HL-60 (cell line): Measurements from ENCODE around the gene NDC1.
A peak's percentile ranks its signal among the peaks of the same experiment; 100 is the strongest.

Experiments used
- DNase-seq, 2 experiments: peaks; one replicate each; pipeline ENCODE4 v3.0.0-alpha.2; 2010 to 2020; ENCODE audit warnings: low read depth in 1 of 2, low spot score in 1 of 2
- H3K27ac ChIP-seq: fragments of 250-450 bp; sonication (Bioruptor Pico); replicated peaks from 2 replicates; pipeline ENCODE4 v1.5.1; 2020; ENCODE audit warnings: mild to moderate bottlenecking, moderate library complexity
- H3K27me3 ChIP-seq: fragments of 250-450 bp; sonication (Bioruptor Pico); 2 replicates; pipeline ENCODE4 v1.5.1; 2021; ENCODE audit warnings: mild to moderate bottlenecking, moderate library complexity; ENCODE audit not compliant: insufficient read depth, poor library complexity, severe bottlenecking
- H3K4me3 ChIP-seq: replicated peaks from 2 replicates; pipeline ENCODE4 v1.5.1; 2011; ENCODE audit warnings: mild to moderate bottlenecking, control low read depth, low read length; ENCODE audit not compliant: insufficient read depth
- CTCF ChIP-seq: IDR thresholded peaks from one replicate; pipeline ENCODE4 v1.5.1; 2011; ENCODE audit warnings: low read length, control low read depth, inconsistent platforms; ENCODE audit not compliant: insufficient read depth
- GABPA ChIP-seq: IDR thresholded peaks from 2 replicates; pipeline ENCODE4 v1.6.1; 2012; ENCODE audit warnings: low read depth
- POLR2AphosphoS5 ChIP-seq: IDR thresholded peaks from 2 replicates; pipeline ENCODE4 v1.6.1; 2012; ENCODE audit warnings: low read depth
- REST ChIP-seq: IDR thresholded peaks from 2 replicates; pipeline ENCODE4 v1.6.1; 2012; ENCODE audit warnings: low read depth; ENCODE audit not compliant: insufficient replicate concordance
- SPI1 ChIP-seq: IDR thresholded peaks from 2 replicates; pipeline ENCODE4 v1.6.1; 2012; ENCODE audit warnings: low read depth, mild to moderate bottlenecking, borderline replicate concordance

NDC1 gene

GRCh38 chr1:53871773-53872484 lies 33.8 kb upstream of the NDC1 start:
- no peak for TF ChIP-seq REST
- H3K27ac ChIP-seq, result no peak overlapping the region
- H3K27me3 ChIP-seq, result no peaks in the 10 kb centered on the region
- no peak for DNase-seq
- no peak overlapping the region for H3K4me3 ChIP-seq

GRCh38 chr1:53871221-53871620 lies 33.1 kb upstream of the NDC1 start:
- H3K27me3 ChIP-seq, result no peaks in the 10 kb centered on the region
- H3K27ac ChIP-seq, result no peak overlapping the region
- no peak for DNase-seq
- no peak for TF ChIP-seq POLR2AphosphoS5
- no peak for TF ChIP-seq CTCF
- no peak for TF ChIP-seq SPI1
- no peak for TF ChIP-seq REST
- no peak for TF ChIP-seq GABPA
- H3K4me3 ChIP-seq, result no peak overlapping the region

- no peak overlapping the region for H3K4me3 ChIP-seq
- H3K27me3 ChIP-seq, result no peaks in the 10 kb centered on the region
- no peak for TF ChIP-seq CTCF
- TF ChIP-seq REST, result no peak
- peak; percentile 44; the same call in 1 of the 2 replicates for TF ChIP-seq SPI1
- TF ChIP-seq GABPA, result no peak
- TF ChIP-seq POLR2AphosphoS5, result no peak
- peak in 1 of 2 experiments; percentile 73 for DNase-seq
- no peak overlapping the region for H3K27ac ChIP-seq
These were observed 31.5 kb upstream of the NDC1 start for GRCh38 chr1:53869454-53870117.
